HG02973 (cell line): ENCODE data around the gene SYT2.
"Not testable (repeated sequence)": the region's sequence is repeated elsewhere in the genome, so short reads cannot be mapped to it uniquely, and the experiment has no call there.

Source experiments
- ATAC-seq: cut with Tn5 transposase; IDR thresholded peaks from one replicate; pipeline ENCODE4 v1.9.1; 2021; ENCODE audit warnings: moderate library complexity; ENCODE audit not compliant: unreplicated experiment

Gene SYT2

DNA sequence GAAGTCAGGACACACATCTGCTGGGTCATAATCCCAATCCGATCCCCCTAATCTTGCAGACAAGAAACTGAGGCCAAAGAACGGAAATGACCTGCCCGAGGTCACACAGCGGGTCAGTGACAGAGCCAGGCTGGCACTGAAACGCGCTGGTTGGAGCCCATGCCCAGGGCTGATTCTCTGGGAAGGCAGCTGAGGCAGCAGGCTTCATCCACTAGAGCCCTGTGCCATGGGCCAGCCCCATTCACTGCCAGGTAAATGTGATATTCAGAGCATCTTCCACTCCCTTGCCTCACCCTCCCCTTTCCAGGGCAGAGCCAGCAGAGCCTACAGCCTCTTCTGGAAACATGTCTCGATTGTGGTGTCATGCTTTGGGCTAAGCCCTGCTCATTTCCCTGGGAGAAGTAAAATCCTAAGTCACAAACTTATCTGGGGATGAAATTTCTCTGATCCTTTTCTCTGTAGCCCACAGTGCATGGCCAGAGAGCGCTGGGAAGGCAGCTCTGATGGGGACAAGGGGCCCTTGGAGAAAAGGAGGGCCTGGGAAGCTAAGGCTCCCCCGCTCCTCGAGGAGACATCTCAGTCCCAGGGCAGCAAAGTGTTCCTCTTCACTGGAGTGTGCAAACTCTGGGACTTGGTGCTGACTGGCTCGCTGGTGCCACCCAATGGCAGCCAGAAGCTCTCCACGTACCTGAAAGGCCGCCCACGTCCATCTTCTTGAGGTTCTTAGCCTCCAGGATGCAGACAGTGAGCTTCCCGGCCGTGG lies 110.4 kb downstream of the SYT2 start:
- no peak for ATAC-seq

DNA sequence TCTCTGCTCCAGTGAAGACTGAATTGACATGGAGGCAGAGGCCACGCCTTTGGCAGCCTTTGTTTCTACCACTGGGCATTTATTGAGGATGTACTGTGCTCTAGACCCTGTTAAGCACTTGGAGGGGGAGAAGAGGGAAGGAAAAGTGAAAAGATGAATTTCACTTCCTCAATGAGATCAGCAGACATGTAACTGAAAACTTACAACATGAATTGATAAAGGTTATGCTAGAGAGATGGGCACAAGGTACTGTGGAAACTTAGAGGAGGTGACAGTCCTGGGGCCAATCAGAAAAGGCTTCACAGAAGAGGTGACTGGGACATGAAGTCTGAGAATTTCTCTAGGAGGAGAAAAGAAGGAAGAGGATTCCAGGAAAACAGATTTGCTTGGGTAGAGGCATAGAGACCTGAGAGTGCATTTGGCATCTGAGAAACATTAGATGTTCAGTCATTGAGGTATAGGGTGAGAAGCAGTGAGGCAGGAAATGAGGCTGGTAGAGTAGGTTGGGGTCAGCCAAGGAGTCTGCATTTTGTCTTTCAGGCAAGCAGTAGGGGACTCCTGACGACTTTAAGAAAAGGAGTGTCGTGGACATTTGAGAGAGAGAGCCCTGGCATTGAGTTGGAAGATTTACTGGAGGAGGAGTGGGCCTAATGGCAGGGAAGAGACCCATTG lies 113.0 kb downstream of the SYT2 start:
- ATAC-seq, result no peak

DNA sequence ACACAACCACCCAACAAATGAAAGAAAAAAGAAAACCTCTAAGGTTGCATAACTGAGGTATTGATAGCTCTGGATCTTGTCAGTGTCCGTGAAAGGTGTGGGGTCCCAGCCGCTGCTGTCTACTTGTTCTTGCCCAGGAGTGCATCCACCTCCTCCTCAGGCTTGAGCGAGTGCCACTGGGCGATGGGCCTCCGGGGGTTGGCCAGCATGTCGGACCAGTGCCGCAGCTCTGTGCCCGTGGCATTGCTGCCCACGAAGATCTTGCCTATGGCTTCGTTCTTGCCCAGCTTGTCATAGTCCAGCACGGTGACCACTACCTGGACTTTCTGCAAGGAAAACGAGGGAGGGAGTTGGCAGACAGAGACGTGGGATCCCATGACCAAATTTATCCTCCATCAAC lies 113.6 kb downstream of the SYT2 start:
- ATAC-seq, result no peak

DNA sequence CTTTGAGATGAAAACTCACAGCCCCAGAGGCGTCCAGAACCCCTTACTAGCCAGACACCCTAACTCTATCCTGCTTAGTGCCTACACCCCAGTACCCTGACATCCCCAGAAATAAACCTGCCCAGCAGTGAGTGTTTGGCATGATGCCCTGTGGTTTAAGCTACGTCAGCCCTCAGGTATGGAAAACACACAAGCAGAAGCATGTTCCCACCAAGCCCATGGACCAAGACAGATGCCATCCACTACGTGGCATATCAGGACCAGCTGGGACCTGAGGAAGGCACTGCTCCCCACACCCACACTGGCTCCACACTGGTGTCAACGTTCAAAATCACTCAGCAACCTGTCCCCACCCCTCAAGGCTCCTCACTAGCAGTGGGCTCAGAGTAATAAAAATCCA lies 116.4 kb downstream of the SYT2 start:
- ATAC-seq, result no peak

DNA sequence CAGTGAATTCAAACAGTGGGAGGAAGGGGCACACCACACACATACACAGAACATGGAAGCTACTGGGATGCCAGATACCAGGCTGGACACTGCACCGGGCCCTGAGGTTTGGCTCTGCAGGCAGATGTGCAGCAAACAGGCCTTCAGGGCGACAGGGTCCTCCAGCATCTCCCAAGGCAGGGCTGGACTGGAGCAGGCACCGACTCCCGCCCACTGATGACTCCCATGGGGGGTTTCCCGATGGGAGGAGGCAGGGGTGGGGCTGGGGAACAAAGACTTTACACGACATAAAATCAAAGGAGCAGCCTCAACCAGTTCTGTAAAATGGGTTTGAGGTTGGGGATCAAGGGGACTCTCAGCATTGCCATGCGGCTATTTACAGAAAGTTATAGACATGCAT lies 118.1 kb downstream of the SYT2 start:
- ATAC-seq, result no peak

DNA sequence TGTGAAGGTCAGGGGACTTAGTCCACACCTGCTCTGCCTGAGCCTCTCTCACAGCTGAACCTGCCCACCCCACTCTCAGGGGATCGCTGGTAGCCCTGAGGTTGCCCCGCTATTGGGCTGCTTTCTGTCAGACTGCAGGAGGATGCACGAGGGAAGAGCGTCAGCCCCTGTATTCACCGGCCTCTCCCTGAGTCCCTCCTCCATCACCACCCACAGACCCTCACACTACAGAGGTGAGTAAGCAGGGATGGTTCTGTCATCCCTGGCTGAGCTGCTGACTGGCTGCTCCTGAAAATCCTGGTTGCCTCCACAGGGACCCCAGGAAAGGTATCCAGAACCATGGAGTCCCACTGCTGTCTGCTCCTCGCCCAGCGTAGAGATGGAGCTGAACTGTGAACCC lies 118.7 kb downstream of the SYT2 start:
- ATAC-seq, result no peak

DNA sequence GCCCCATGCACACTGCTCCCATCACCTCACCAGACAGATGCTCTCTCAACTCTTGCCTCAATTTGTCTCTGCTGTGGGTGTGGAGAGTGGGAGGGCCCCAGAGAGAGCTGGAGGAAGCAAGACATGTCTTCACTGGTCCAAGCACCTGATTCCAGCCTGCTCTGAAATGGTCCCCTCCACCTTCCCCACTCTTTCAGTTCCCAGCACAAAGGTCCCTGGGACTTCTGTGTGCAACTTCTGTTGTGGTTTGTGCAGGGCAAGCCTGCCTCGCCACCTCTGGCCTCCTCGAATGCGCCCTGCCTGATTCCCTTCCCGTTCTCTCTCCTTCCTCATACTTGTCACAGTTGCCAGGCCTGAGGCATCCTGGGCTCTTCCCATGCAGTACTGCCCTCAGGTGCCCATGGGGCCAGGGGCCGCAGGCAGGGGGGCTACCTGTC lies 119.3 kb downstream of the SYT2 start:
- no peak for ATAC-seq

DNA sequence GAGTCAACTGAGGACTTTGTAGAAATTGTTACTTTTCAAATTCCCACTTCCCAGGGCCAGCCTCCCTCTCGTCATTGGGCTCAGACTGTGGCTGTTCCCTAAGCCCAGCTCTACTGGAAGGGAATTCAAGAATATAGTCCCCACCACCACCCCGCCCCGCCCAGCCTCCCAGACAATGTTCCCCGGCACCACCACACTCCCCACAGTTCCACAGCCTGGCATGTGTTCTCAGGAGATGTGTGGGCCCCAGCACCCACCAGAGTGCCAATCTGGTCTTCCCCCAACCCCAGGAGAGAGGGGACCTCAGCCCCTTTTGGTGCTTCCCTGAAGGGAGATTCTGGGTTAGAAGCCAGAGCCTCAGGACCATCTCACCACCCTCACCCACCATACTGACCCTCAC lies 120.1 kb downstream of the SYT2 start:
- ATAC-seq, result no peak

DNA sequence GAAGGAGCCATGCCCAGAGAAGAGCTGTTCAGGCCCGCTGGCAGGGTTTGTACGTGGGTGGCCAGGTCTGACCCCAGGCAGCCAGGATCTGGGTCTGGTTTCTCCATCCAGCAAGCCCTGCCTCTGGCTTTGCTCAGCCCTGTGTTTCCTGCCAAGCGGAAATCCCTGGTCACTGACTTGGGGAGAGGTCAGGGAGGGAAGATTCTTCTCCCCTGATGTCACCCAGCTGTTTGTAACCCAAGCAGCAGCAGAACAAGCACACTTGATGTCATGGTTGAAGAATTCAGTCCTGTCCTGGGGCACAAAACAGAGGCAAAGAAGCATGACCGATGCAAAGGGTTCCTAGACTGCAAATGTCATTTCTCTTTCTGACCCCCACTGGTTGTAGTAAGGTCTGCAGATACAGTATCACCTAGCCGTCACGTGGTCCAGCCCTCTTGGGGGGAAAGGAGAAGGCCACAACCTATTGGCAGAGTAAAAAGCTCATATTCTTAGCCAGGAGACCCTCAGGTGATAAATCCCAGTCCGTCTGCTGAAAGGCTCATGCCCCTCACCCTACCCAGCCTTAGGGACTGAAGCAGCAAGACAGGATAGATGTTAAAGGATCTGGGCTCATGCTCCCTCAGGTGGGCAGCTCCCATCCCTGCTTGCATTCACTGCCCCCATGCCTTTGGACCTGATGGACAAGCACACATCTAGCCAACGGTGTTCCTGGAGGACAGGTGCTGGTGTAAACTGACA lies 120.9 kb downstream of the SYT2 start:
- ATAC-seq, result no peak

DNA sequence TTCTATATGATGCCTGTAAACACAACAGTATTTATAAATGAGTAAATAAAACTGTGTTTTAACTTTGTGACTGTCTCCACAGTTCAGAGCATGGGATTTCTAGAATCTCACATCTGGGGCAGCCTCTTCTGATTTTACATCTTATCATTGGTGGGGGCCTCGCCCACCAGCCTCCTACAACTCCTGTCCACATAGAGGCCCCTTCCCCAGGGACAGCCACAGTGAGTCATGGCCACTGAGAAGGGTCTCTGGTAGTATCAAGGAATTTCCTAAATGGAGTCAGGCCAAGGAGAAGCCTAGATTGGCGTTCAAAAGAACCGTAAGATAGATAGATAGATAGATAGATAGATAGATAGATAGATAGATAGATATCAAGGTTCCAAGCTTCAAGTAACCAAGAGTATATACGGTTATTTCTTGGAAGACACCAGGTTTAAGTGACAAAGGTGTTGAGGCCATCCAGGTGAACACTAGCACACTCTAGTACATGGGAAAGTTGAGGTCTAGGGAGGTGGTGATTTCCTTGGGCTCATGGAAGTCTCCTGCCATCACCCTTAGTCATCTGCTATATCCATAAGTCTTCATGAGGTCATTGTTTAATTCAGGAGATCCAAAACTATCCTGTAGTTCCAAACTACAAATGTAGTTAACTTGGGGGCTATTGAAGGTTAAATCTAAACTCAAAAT lies 121.6 kb downstream of the SYT2 start:
- ATAC-seq, result no peak

DNA sequence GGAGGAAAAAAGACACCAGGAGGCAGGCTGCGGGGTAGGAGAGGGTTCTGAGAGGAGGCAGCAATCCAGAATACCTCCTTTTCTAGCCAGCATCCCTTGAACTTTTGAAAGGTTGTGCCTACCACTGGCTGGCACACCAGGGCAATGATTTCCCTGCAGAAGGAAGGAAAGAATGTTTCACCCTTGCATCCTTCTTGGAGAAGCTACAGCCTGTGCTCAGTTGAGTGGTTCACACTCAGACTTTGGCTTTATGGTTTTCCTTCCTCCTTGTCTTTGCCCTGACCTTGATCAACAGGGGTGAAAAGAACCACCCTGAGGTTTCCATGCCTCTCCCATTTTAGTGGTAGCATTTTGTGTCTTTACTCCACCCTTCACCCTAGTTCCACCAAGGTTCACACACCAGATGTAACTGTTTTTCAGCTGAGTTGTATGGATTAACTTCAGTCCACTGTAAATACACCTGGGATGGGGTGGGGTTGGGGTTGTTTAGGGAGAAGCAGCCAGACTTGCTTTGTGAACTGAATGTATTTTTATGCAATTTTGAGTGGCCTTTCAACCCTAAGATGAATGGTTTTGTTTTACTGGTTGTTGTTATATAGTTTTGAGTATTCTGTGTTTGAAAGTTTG lies 122.3 kb downstream of the SYT2 start:
- ATAC-seq, result no peak

DNA sequence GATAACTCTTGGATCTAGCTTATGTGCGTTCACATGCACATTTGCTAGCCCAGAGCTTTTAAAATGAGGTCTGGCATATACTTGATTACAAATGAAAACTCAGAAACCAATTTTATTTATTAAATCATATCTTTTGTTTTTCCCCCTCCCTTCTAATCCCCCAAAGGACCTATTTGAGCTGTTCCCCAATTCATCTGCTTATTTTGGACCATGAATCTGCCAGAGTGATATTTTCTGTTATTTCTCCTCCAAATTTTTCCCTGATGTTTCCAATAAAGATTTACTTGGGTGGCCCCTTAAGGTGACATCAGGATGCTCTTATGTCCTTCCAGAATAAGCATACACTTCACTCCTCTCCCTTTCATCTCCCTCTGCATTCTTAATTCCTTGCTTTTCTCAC lies 123.4 kb downstream of the SYT2 start:
- ATAC-seq, result no peak

DNA sequence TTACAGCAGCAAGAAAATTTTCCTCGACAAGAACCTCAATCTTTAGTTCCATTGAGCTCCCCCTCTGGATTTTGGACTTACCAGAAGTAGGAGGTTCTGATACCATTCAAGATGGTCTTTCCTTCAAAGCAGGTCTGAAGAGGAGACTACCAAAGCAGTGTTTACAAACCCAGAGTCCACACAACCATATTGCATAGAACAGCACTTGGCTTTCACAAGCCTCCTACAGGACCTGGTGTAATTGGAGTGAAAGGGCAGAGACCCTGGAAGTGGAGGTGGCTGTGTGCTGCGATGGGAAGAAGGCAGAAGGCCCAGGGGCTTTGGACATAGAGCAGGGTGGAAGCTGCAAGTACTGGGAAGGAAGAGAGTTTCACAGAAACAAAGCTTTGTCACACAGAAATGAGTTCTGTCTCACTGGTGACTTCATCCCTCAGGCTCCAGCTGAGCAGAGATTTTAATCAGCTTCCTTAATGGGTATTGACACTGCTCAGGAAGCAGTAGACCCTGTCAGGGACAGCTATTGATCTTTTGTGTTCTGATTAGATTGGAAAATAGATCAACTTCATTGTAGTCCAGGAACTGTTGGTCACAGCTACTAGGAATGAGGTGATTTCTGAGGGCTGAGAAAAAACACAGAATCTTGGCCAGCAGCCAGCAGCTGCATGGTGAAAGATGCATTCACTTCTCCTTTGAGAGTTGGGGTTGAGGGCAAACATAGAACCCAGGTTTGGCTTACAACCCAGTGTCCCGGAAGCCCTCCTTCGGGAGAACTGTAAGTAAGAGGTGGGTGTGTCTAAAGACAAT lies 124.0 kb downstream of the SYT2 start:
- ATAC-seq, result no peak

DNA sequence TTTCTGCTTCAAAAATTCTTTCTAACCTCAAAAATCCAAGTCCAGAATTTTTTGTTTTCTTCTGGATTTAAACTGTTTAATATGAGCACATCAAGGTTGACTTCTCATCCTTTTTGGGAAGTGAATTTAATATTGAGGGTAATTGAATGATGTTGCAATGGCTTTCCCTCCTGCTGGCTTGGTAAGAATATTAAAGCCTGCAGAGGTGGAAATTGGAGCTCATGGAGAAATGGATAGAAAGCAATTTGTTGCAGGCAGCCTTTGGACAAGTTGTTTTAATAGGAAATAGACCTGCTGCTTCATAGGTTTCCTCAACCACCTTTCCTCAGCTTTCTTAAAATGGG lies 124.7 kb downstream of the SYT2 start:
- ATAC-seq, result no peak

DNA sequence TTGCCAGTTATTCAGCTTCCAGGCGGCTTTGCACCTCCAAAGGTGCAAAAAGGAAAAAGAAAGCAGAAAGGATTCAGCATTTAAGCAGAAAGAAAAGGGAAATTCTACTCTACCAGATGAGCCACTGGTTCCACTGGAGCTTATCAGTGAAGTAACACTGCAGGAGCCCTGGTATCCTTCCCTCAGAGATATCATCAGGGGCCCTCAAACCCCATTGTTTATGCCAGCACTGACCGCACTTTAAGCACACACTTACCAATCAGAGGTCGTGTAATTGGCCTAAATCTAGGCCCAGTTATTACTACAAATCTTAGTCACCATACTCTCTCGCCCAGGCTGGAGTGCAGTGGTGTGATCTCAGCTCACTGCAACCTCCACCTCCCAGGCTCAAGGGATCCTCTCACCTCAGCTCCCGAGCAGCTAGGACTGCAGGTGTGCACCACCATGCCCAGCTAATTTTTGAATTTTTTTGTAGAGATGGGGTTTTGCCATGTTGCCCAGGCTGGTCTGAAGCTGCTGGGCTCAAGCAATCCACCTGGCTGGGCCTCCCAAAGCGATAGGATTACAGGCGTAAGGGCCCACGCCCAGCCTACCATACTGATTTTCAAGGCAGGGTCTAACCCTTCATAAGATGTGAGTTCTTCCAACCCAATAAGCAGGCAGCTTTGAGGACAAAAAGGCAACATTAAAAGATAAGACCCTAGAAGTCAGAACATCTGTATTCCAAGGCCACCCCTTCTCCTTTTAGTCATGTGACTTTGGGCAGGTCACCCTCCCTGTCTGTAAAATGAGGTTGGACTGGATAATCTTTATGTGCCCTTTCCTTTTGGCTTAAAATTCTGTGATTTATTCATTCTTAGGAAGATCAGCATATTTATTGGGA lies 125.3 kb downstream of the SYT2 start:
- no peak for ATAC-seq

DNA sequence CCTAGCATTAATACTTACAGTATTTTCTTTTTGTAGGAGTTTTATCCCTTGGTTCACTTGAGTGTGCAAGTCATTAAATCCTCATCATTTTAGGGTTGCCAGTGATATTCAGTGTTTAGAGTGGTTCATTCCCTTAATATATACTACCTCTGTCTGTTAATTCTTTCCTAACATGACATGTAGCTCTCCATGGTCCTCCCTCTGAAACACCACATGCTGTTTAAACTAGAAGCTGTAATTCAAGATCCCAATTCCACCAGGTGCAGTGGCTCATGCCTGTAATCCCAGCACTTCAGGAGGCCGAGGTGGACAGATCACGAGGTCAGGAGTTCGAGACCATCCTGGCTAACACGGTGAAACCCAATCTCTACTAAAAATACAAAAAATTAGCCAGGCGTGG lies 127.9 kb downstream of the SYT2 start:
- ATAC-seq, result not testable (repeated sequence)

DNA sequence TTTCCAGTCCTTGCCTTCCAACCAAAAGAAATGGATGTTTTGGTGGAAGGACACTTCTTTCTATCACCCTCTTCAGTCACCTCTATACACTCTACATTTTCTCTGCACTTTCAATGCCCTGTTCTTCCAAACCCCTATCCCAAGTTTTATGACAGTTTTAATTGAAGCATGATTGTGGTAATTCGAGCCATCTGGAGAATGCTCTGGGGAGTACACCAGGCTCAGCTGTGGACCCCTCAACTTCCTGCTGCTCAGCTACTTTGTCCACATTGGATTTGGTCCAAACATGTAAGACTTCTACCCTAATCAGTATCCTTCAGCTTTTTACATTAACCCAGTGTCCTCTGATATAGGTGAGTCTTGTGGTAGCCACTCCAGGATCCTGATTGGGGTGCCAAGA lies 129.6 kb downstream of the SYT2 start:
- ATAC-seq, result no peak

DNA sequence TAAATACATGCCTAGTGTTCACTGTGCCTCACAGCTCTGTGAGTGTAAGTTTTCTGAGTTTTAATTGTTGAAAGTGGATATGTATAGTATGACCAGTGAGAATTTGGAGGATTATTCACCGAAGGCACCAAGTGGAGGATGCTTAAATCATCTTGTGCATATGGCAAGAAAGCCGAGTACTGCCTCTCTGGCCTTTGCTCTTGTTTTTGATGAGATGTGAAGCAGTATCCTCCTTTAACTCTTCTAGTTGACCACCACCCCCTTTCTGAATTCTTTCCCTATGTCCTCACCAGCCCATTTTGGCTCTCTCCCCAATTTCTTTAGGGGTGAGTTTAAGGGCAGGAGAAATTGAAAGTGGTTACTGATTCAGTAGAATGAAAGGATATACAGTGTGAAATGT lies 130.4 kb downstream of the SYT2 start:
- no peak for ATAC-seq

DNA sequence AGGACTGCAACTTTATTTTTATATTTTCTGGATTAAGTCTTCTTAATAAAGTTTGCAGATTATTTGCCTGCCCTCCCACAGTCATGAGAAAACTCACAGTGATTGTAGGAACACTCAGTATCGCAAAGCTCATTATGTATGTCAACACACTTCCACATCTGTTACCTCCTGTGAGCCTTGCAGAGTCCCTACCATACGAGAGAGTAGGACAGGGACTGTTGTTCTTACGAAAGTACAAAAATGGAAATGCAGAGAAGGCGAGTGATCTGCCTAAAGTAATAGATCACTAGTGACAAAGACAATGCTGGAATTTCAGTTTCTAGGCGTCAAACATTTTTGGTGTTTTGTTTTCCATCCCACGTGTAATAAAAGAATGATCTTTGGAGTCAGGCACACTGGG lies 131.7 kb downstream of the SYT2 start:
- ATAC-seq, result no peak
